Stimulated activated CD8-positive, alpha-beta memory T cell treated with anti-CD3 and anti-CD28 coated beads, Interleukin-4, amount 100 ng/mL, for 4 hours (primary cell): ENCODE measurements around the gene OR10K2.

Experiments used
- DNase-seq, 2 donors: peaks; one replicate each; pipeline ENCODE4 v3.0.0-alpha.2; 2020; ENCODE audit warnings: low read depth in 2 of 2, low spot score in 1 of 2

The OR10K2 gene

DNA sequence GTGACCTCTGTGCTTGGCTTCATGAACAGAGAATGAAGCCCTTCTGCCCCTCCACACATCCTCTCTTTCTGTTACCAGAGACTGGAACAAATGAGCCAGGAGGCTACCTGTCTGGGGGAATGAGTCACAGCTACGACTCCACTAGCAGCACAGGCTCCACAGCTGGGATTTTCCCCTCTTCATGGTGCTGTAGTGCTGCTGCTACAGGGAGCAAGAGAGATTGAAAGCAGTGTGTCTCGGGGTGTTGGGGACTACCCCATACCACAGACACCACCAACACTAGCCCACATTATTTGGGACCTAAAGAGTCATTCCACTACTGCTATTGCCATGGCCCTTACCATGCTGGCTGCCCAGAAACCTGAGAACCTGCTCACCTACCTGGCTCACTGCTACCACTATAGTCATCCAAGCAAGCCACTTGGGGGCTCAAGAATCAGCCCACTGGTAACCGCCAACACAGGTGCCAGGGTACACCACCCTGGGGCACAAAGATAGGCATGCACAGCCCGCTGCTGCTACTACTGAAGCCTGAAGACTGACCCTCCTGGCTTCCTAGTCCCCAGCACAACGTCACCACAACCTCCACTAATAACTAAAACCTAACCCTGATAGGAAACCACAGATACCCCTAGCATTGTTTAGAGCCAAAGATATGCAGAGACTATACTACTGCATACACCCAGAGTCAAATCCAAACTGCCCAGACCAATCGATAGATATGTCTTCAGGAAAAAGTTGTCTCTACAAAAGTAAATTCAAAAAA, 54.7 kb downstream of the OR10K2 start:
- DNase-seq = no peak
